ENCODE results near the gene TNFRSF14. TPM values are rescaled to one million over a fixed set of nuclear protein-coding genes. Genes with fewer than 3 reads are reported as not detected.
A peak's percentile ranks its signal among the peaks of the same experiment; 100 is the strongest.

The TNFRSF14 gene
- total and polyA plus RNA-seq, 9 of the 15 experiments (the other 6 are each of a cell fraction or from before 2014, with no cell fraction given) = 0.11 to 2.3 (median 0.68) TPM; not detected in 2

DNA sequence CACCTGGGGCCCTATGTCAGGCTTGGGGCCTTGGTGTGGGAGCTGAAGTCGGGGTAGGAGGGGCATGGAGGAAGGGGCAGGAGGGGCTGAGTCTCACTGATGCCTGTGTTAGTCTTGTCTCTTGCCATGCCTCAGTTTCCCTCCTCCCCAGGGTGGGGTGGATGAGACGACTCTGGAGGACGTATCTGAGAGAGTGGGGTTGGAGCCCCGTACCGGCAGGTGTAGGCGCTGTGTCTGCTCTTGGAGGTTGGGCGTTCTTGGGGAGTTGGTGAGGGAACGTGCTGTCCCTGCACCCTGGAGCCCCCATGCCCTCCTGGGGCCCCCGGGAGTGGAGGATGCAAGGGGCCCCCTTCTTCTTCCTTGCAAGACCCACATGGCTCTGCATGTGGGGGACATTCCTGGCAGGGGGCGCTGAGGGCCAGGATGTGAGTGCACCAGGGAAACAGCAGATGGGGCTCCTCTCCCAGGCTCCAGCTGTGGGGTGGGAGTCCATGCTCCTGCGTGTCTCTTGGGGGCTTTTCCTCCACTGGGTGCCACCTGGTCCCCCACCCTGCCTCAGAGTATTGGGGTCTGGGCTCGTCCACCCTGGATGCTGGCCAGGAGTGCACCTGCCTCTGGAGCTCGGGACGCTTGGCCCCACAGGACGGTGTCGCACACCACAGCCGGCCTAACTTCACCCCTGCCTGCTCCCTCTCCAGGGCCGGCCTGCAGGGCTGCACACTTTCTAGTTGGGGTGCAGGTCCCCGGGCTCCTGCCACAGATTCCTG lies 1.4 kb upstream of the TNFRSF14 start:
- Histone ChIP-seq H3K4me3 (no peak overlapping the region), H3K9me1 (ENCODE audit: control insufficient read depth, insufficient read depth, low read length) (no peaks in the 10 kb centered on the region), H3K9me3 (replicated peaks; ENCODE audit: control insufficient read depth, insufficient read depth, low read depth, low read length) (no peaks in the 10 kb centered on the region), H3K79me2 (ENCODE audit: control insufficient read depth, insufficient read depth, low read length) (no peaks in the 10 kb centered on the region), H3K27me3 (ENCODE audit: control insufficient read depth in 2 of 2, insufficient read depth in 2 of 2, low read length in 2 of 2) (0 out of 5 replicates have a peak, but pooled peaks cover 0 to 4% of the 10 kb centered on the region in 2 experiments), H2AFZ (ENCODE audit: low read depth, low read length) (no peak overlapping the region), H3K9ac (ENCODE audit: insufficient read depth in 1 of 2, low read depth in 2 of 2, low read length in 2 of 2) (no peak overlapping the region; a peak in 1 of 4 replicates), H3K4me1 (replicated peaks in 1 of 2; ENCODE audit: control insufficient read depth in 2 of 2, insufficient read depth in 2 of 2, low read length in 2 of 2) (peaks cover 17 to 69% of the 10 kb centered on the region in 2 experiments; a peak in 4 of 5 replicates), H3K36me3 (ENCODE audit: control insufficient read depth, insufficient read depth, low read length) (no peaks in the 10 kb centered on the region), H4K20me1 (replicated peaks; ENCODE audit: control insufficient read depth, insufficient read depth, low read length) (no peaks in the 10 kb centered on the region), H3K27ac (ENCODE audit: extremely low read depth, low read depth, low read length) (no peak overlapping the region), H3K4me2 (ENCODE audit: insufficient read depth, low read length) (no peak overlapping the region)
- peak; percentile 48 to 57 (median 54) for DNase-seq (ENCODE audit: extremely low read depth in 1 of 4, low spot score in 3 of 4)
- no TSS peak for BruUV-seq (replicated peaks)
- in situ Hi-C loops (cut with MboI) (no loop called here), intact Hi-C loops (cut with micrococcal nuclease) (no loop called here)
- FAIRE-seq = no peak
- POLR2A ChIA-PET = no interaction called here
- CTCF ChIA-PET (ENCODE audit: low intra/inter-chr PET ratio) = interaction anchor here (0.6 to 2.7 kb wide), 4 partner anchors 140 to 727 kb away, joined by 3 to 22 read pairs (median 5); no protein-coding TSS in a partner anchor
- 26% methylated on average over 14 of the region's 19 CpGs for WGBS (ENCODE audit: insufficient coverage, low coverage, missing lambda C conversion rate)
- ATAC-seq = peak; percentile 44
- TF ChIP-seq, protein P1, sequence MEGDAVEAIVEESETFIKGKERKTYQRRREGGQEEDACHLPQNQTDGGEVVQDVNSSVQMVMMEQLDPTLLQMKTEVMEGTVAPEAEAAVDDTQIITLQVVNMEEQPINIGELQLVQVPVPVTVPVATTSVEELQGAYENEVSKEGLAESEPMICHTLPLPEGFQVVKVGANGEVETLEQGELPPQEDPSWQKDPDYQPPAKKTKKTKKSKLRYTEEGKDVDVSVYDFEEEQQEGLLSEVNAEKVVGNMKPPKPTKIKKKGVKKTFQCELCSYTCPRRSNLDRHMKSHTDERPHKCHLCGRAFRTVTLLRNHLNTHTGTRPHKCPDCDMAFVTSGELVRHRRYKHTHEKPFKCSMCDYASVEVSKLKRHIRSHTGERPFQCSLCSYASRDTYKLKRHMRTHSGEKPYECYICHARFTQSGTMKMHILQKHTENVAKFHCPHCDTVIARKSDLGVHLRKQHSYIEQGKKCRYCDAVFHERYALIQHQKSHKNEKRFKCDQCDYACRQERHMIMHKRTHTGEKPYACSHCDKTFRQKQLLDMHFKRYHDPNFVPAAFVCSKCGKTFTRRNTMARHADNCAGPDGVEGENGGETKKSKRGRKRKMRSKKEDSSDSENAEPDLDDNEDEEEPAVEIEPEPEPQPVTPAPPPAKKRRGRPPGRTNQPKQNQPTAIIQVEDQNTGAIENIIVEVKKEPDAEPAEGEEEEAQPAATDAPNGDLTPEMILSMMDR (IDR thresholded peaks at IDR 0.05 in 2 of 3, conservative IDR thresholded peaks at IDR 0.05 in 1 of 3; ENCODE audit: insufficient read depth in 2 of 3, low read depth in 1 of 3, low read length in 3 of 3) = peak; percentile 77 to 97 (median 90)
- TF ChIP-seq MYC (IDR thresholded peaks at IDR 0.05; ENCODE audit: low read depth, low read length) (peak; percentile 32; the same call in 1 of the 2 replicates), MYC (CRISPR knock-in tag; IDR thresholded peaks at IDR 0.05; ENCODE audit: borderline replicate concordance, low read depth) (no peak), DIDO1 (tag; IDR thresholded peaks at IDR 0.05; ENCODE audit: low read depth) (no peak), TFAP4 (CRISPR knock-in tag; IDR thresholded peaks at IDR 0.05; ENCODE audit: borderline replicate concordance) (peak; percentile 36; the same call in 1 of the 2 replicates), ZNF436 (CRISPR knock-in tag; IDR thresholded peaks at IDR 0.05) (no peak), FOS (IDR thresholded peaks at IDR 0.05; ENCODE audit: extremely low read depth, insufficient read length) (no peak), TEAD1 (CRISPR knock-in tag; IDR thresholded peaks at IDR 0.05) (peak; percentile 25 to 65; a peak in 1 of 4 replicates), SLC30A9 (CRISPR knock-in tag; IDR thresholded peaks at IDR 0.05) (no peak), ARID2 (IDR thresholded peaks at IDR 0.05) (peak; percentile 28; the same call in 1 of the 2 replicates), ZNF41 (CRISPR knock-in tag; conservative IDR thresholded peaks at IDR 0.05) (no peak), ZFX (CRISPR knock-in tag; IDR thresholded peaks at IDR 0.05) (no peak), RBM34 (IDR thresholded peaks at IDR 0.05; ENCODE audit: borderline replicate concordance, insufficient read depth, low read length) (no peak), RBM25 (IDR thresholded peaks at IDR 0.05; ENCODE audit: low read depth, low read length, severe bottlenecking) (no peak), ZNF184 (CRISPR knock-in tag; IDR thresholded peaks at IDR 0.05) (no peak), HMGN3 (IDR thresholded peaks at IDR 0.05; ENCODE audit: borderline replicate concordance, extremely low read depth, insufficient read length, low read depth, low read length) (no peak)
- TF ChIP-seq, protein P2, sequence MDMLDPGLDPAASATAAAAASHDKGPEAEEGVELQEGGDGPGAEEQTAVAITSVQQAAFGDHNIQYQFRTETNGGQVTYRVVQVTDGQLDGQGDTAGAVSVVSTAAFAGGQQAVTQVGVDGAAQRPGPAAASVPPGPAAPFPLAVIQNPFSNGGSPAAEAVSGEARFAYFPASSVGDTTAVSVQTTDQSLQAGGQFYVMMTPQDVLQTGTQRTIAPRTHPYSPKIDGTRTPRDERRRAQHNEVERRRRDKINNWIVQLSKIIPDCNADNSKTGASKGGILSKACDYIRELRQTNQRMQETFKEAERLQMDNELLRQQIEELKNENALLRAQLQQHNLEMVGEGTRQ (CRISPR knock-in tag; IDR thresholded peaks at IDR 0.05) = no peak
